SK-N-SH treated with all-trans-retinoic acid at 6 μM for 48 hours (cell line): Measurements from ENCODE around the gene CHST11.

ENCODE experiments used
- ATAC-seq: fragments of 200-7000 bp; cut with Tn5 transposase; 3 replicates; pipeline ENCODE4 v1.9.1; 2020; ENCODE audit warnings: mild to moderate bottlenecking, moderate library complexity
- ARNTL ChIP-seq: fragments of 450-650 bp; formaldehyde crosslinking; IDR thresholded peaks from 2 replicates; pipeline ENCODE4 v1.5.0; 2020; ENCODE audit warnings: low read depth, mild to moderate bottlenecking, moderate library complexity, borderline replicate concordance
- BACH2 ChIP-seq: fragments of 250-450 bp; sonication (Bioruptor Pico); IDR thresholded peaks from 2 replicates; pipeline ENCODE4 v1.9.0; 2021; ENCODE audit warnings: mild to moderate bottlenecking, borderline replicate concordance
- CREB5 ChIP-seq: fragments of 250-450 bp; sonication (Bioruptor Pico); IDR thresholded peaks from 2 replicates; pipeline ENCODE4 v1.5.1; 2020; ENCODE audit warnings: low read depth, mild to moderate bottlenecking, moderate library complexity
- CSDC2 ChIP-seq: fragments of 250-450 bp; sonication (Bioruptor Pico); IDR thresholded peaks from 2 replicates; pipeline ENCODE4 v1.5.0; 2020; ENCODE audit warnings: mild to moderate bottlenecking, moderate library complexity
- ESRRG ChIP-seq: fragments of 250-450 bp; sonication (Bioruptor Pico); IDR thresholded peaks from 2 replicates; pipeline ENCODE4 v1.6.1; 2021; ENCODE audit warnings: mild to moderate bottlenecking
- GLIS3 ChIP-seq: fragments of 250-450 bp; sonication (Bioruptor Pico); IDR thresholded peaks from 2 replicates; pipeline ENCODE4 v1.5.0; 2020; ENCODE audit warnings: mild to moderate bottlenecking, moderate library complexity
- ISL1 ChIP-seq: fragments of 250-450 bp; sonication (Bioruptor Pico); IDR thresholded peaks from 2 replicates; pipeline ENCODE4 v2.1.2; 2022; ENCODE audit warnings: mild to moderate bottlenecking, moderate library complexity
- OSR1 ChIP-seq: fragments of 250-450 bp; sonication (Bioruptor Pico); IDR thresholded peaks from 2 replicates; pipeline ENCODE4 v1.8.0; 2022; ENCODE audit warnings: moderate library complexity, mild to moderate bottlenecking, inconsistent platforms
- POU6F1 ChIP-seq: fragments of 250-450 bp; sonication (Bioruptor Pico); IDR thresholded peaks from 2 replicates; pipeline ENCODE4 v1.8.0; 2021; ENCODE audit warnings: low read depth, mild to moderate bottlenecking, moderate library complexity, borderline replicate concordance
- PPARA ChIP-seq: fragments of 250-450 bp; sonication (Bioruptor Pico); IDR thresholded peaks from 2 replicates; pipeline ENCODE4 v1.5.0; 2020; ENCODE audit warnings: mild to moderate bottlenecking, borderline replicate concordance
- RARB ChIP-seq: fragments of 250-450 bp; sonication (Bioruptor Pico); IDR thresholded peaks from 2 replicates; pipeline ENCODE4 v1.8.0; 2021; ENCODE audit warnings: mild to moderate bottlenecking, moderate library complexity
- SNAI2 ChIP-seq: fragments of 250-450 bp; sonication (Bioruptor Pico); IDR thresholded peaks from 2 replicates; pipeline ENCODE4 v1.5.0; 2020; ENCODE audit warnings: mild to moderate bottlenecking, moderate library complexity
- TCF4 ChIP-seq: fragments of 250-450 bp; sonication (Bioruptor Pico); IDR thresholded peaks from 2 replicates; pipeline ENCODE4 v1.8.0; 2021; ENCODE audit warnings: mild to moderate bottlenecking, moderate library complexity, borderline replicate concordance
- TOX ChIP-seq: fragments of 250-450 bp; sonication (Bioruptor Pico); IDR thresholded peaks from 2 replicates; pipeline ENCODE4 v1.8.0; 2021; ENCODE audit warnings: mild to moderate bottlenecking, moderate library complexity, borderline replicate concordance
- ZC3H10 ChIP-seq: fragments of 250-450 bp; sonication (Bioruptor Pico); IDR thresholded peaks from 2 replicates; pipeline ENCODE4 v1.5.1; 2021; ENCODE audit warnings: mild to moderate bottlenecking, moderate library complexity
- ZFP3 ChIP-seq: fragments of 250-450 bp; sonication (Bioruptor Pico); IDR thresholded peaks from 2 replicates; pipeline ENCODE4 v1.5.0; 2020; ENCODE audit warnings: mild to moderate bottlenecking, moderate library complexity
- ZFP30 ChIP-seq: fragments of 450-650 bp; formaldehyde crosslinking; IDR thresholded peaks from 2 replicates; pipeline ENCODE4 v1.5.0; 2022; ENCODE audit warnings: mild to moderate bottlenecking, moderate library complexity
- ZNF70 ChIP-seq: fragments of 450-650 bp; formaldehyde crosslinking; IDR thresholded peaks from 2 replicates; pipeline ENCODE4 v1.5.0; 2020; ENCODE audit warnings: mild to moderate bottlenecking, moderate library complexity
- ZNF8 ChIP-seq: fragments of 450-650 bp; formaldehyde crosslinking; IDR thresholded peaks from 2 replicates; pipeline ENCODE4 v1.5.0; 2020; ENCODE audit warnings: mild to moderate bottlenecking, moderate library complexity
- TF ChIP-seq, protein P1 (sequence below): fragments of 250-450 bp; sonication (Bioruptor Pico); IDR thresholded peaks from 2 replicates; pipeline ENCODE4 v1.5.0; 2020; ENCODE audit warnings: mild to moderate bottlenecking, moderate library complexity
- TF ChIP-seq, protein P2 (sequence below): fragments of 250-450 bp; sonication (Bioruptor Pico); IDR thresholded peaks from 2 replicates; pipeline ENCODE4 v1.8.0; 2020; ENCODE audit warnings: mild to moderate bottlenecking, moderate library complexity, borderline replicate concordance
- TF ChIP-seq, protein P3 (sequence below): fragments of 250-450 bp; sonication (Bioruptor Pico); IDR thresholded peaks from 2 replicates; pipeline ENCODE4 v1.5.1; 2021; ENCODE audit warnings: mild to moderate bottlenecking, moderate library complexity

CHST11 gene

DNA sequence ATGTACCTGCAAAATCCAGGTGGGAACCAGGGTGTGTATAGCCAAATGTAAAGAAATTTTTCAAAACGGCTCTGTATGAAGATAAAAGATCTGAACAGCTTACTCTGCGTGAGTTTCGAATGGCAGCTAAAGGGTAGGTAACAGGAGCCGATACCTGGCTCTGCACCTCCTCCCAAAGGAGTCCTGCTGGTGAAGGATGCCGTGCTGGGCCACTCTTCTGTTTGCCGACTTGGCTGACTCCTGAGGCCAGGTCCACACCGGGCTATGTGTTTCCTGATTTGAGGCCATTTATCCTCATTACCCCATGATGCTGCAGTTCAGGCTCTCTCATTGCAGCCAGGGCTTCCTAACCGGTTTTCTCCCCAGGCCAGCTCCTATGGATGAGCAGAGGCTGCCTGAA is 256.7 kb downstream of the CHST11 start:
- no peak for TF ChIP-seq PPARA
- TF ChIP-seq, all 23 proteins: peak for 0
- no peak for ATAC-seq

DNA sequence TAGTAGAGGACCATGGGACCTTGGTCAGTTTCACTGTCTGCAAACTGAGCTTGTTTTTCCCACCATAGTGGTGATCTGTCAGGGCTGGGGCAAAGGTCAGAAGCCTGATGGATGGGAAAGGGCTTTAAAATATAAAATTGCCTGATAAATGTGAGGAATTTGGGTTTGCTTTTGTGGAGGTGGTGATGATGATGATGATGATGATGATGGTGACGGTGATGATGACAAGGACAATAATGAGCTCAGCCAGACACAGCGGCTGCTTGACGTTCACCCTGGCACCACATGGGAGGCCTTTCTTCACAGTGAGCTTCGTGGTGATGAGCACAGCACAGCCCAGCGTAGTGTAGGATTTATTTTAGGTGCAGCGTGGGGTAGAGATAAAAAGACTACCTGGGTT is 257.6 kb downstream of the CHST11 start:
- TF ChIP-seq BACH2 (no peak), ISL1 (CRISPR knock-in tag) (no peak), ZFP30 (no peak), ARNTL (CRISPR knock-in tag) (no peak), POU6F1 (CRISPR knock-in tag) (no peak), RARB (CRISPR knock-in tag) (no peak), OSR1 (CRISPR knock-in tag) (no peak), SNAI2 (CRISPR knock-in tag) (no peak)
- TF ChIP-seq, all 23 proteins: peak for 0
- no peak for ATAC-seq

DNA sequence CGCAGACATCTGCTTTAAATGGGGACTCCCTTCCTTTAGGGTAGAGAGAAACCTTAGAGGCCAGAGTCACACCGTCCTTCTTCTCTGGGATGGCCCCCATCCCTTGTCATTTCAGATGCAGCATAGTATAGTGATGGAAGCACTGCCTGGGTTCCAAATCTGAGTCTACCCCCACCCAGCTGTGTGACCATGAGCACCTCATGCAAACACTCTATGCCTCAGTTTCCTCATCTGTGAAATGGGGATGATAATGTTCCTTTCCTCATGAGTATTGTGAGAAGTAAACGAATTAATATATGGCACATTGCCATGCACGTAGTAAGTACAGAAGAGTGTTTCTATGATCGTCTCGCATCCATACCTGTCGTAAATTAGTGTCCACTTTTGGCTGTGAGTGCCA is 259.4 kb downstream of the CHST11 start:
- no peak for TF ChIP-seq CREB5 (CRISPR knock-in tag)
- no peak for TF ChIP-seq ZFP30
- TF ChIP-seq BACH2, result no peak
- no peak for TF ChIP-seq CSDC2 (CRISPR knock-in tag)
- TF ChIP-seq RARB (CRISPR knock-in tag), result no peak
- no peak for TF ChIP-seq TOX
- TF ChIP-seq PPARA, result no peak
- TF ChIP-seq ESRRG (CRISPR knock-in tag), result no peak
- no peak for TF ChIP-seq SNAI2 (CRISPR knock-in tag)
- TF ChIP-seq TCF4, result no peak
- no peak for ATAC-seq

DNA sequence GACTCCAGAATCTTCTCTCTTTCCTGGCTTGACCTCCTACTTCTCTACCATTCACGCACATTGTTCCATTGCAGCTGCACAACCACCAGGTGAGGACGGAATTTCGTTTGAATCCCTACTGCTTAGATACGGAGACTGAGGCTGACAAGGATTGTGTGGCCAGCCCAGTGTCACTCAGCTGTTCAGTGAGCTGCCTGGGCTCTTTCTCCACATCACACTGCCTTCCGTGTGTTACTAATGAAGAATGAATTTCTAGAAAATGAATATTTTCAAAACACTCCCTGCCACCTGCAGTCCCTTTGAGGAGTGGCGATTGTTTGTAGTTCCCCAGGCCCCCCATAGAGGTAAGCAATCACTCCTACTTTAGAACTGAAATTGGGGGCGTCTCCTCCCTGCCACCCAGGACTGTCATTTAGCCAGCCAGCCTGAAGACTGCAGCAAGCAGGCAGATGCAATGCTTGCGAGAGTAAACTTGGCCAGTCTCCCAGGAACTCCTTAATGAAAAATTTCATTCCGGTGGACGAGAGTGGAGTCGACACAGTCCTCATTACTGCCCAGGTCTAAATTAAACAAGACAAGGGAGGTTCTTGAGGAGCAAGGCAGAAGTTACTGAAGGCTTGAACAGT is 261.7 kb downstream of the CHST11 start:
- peak; percentile 71 for ATAC-seq
- TF ChIP-seq ZNF70 (no peak), CSDC2 (CRISPR knock-in tag) (no peak), PPARA (no peak), ZFP3 (CRISPR knock-in tag) (no peak), RARB (CRISPR knock-in tag) (no peak), ESRRG (CRISPR knock-in tag) (no peak), ARNTL (CRISPR knock-in tag) (no peak), ZC3H10 (CRISPR knock-in tag) (no peak), OSR1 (CRISPR knock-in tag) (no peak), TOX (no peak), POU6F1 (CRISPR knock-in tag) (no peak), SNAI2 (CRISPR knock-in tag) (no peak), ZNF8 (CRISPR knock-in tag) (no peak), GLIS3 (no peak), ZFP30 (no peak), ISL1 (CRISPR knock-in tag) (no peak), CREB5 (CRISPR knock-in tag) (no peak)
- TF ChIP-seq, protein P1, sequence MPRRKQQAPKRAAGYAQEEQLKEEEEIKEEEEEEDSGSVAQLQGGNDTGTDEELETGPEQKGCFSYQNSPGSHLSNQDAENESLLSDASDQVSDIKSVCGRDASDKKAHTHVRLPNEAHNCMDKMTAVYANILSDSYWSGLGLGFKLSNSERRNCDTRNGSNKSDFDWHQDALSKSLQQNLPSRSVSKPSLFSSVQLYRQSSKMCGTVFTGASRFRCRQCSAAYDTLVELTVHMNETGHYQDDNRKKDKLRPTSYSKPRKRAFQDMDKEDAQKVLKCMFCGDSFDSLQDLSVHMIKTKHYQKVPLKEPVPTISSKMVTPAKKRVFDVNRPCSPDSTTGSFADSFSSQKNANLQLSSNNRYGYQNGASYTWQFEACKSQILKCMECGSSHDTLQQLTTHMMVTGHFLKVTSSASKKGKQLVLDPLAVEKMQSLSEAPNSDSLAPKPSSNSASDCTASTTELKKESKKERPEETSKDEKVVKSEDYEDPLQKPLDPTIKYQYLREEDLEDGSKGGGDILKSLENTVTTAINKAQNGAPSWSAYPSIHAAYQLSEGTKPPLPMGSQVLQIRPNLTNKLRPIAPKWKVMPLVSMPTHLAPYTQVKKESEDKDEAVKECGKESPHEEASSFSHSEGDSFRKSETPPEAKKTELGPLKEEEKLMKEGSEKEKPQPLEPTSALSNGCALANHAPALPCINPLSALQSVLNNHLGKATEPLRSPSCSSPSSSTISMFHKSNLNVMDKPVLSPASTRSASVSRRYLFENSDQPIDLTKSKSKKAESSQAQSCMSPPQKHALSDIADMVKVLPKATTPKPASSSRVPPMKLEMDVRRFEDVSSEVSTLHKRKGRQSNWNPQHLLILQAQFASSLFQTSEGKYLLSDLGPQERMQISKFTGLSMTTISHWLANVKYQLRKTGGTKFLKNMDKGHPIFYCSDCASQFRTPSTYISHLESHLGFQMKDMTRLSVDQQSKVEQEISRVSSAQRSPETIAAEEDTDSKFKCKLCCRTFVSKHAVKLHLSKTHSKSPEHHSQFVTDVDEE (CRISPR knock-in tag), result no peak
- TF ChIP-seq, protein P2, sequence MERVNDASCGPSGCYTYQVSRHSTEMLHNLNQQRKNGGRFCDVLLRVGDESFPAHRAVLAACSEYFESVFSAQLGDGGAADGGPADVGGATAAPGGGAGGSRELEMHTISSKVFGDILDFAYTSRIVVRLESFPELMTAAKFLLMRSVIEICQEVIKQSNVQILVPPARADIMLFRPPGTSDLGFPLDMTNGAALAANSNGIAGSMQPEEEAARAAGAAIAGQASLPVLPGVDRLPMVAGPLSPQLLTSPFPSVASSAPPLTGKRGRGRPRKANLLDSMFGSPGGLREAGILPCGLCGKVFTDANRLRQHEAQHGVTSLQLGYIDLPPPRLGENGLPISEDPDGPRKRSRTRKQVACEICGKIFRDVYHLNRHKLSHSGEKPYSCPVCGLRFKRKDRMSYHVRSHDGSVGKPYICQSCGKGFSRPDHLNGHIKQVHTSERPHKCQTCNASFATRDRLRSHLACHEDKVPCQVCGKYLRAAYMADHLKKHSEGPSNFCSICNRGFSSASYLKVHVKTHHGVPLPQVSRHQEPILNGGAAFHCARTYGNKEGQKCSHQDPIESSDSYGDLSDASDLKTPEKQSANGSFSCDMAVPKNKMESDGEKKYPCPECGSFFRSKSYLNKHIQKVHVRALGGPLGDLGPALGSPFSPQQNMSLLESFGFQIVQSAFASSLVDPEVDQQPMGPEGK (CRISPR knock-in tag), result no peak
- TF ChIP-seq, protein P3, sequence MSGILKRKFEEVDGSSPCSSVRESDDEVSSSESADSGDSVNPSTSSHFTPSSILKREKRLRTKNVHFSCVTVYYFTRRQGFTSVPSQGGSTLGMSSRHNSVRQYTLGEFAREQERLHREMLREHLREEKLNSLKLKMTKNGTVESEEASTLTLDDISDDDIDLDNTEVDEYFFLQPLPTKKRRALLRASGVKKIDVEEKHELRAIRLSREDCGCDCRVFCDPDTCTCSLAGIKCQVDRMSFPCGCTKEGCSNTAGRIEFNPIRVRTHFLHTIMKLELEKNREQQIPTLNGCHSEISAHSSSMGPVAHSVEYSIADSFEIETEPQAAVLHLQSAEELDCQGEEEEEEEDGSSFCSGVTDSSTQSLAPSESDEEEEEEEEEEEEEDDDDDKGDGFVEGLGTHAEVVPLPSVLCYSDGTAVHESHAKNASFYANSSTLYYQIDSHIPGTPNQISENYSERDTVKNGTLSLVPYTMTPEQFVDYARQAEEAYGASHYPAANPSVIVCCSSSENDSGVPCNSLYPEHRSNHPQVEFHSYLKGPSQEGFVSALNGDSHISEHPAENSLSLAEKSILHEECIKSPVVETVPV (CRISPR knock-in tag), result no peak
